HG02973 (cell line): ENCODE results near the gene MISP3.
"Not testable (repeated sequence)": the region's sequence is repeated elsewhere in the genome, so short reads cannot be mapped to it uniquely, and the experiment has no call there.

Experiments
- ATAC-seq: cut with Tn5 transposase; IDR thresholded peaks from one replicate; pipeline ENCODE4 v1.9.1; 2021; ENCODE audit warnings: moderate library complexity; ENCODE audit not compliant: unreplicated experiment

Gene MISP3

GRCh38 chr19:14072535-14073260 lies at the start of gene MISP3:
Gene MISP3 (plus strand): TSS chr19:14072786. CDS start chr19:14073310, 524 bp downstream.
- ATAC-seq = no peak

- no peak for ATAC-seq
These were observed 49.0 kb upstream of the MISP3 start for GRCh38 chr19:14023404-14024235.

- not testable (repeated sequence) for ATAC-seq
These were observed 45.9 kb upstream of the MISP3 start for GRCh38 chr19:14026652-14027192.

GRCh38 chr19:14027856-14028450 lies 44.6 kb upstream of the MISP3 start, which contains the start of gene RLN3:
Gene RLN3 (plus strand): TSS chr19:14028148. CDS start chr19:14028205, 57 bp downstream.
- no peak for ATAC-seq

GRCh38 chr19:14028901-14029300 lies 43.7 kb upstream of the MISP3 start:
- no peak for ATAC-seq

- no peak for ATAC-seq
These were observed 41.4 kb upstream of the MISP3 start for GRCh38 chr19:14030997-14031718.

- ATAC-seq = peak; percentile 54
These were observed 40.7 kb upstream of the MISP3 start, which contains the start of gene IL27RA for GRCh38 chr19:14031719-14032480. Gene IL27RA (plus strand): TSS chr19:14031762. CDS start chr19:14031873, 111 bp downstream.

- ATAC-seq = no peak
These were observed 38.6 kb upstream of the MISP3 start for GRCh38 chr19:14033946-14034345.

- not testable (repeated sequence) for ATAC-seq
These were observed 37.4 kb upstream of the MISP3 start for GRCh38 chr19:14035159-14035558.

GRCh38 chr19:14035706-14036105 lies 36.9 kb upstream of the MISP3 start:
- no peak for ATAC-seq

- ATAC-seq = no peak
These were observed 33.4 kb upstream of the MISP3 start for GRCh38 chr19:14039181-14039580.

GRCh38 chr19:14042659-14043608 lies 29.7 kb upstream of the MISP3 start:
- not testable (repeated sequence) for ATAC-seq

GRCh38 chr19:14047866-14048265 lies 24.7 kb upstream of the MISP3 start:
- ATAC-seq = not testable (repeated sequence)

GRCh38 chr19:14048443-14049153 lies 24.0 kb upstream of the MISP3 start:
- no peak for ATAC-seq

GRCh38 chr19:14050512-14050911 lies 22.1 kb upstream of the MISP3 start:
- ATAC-seq = no peak

- ATAC-seq = not testable (repeated sequence)
These were observed 21.6 kb upstream of the MISP3 start for GRCh38 chr19:14050961-14051360.

- no peak for ATAC-seq
These were observed 20.6 kb upstream of the MISP3 start for GRCh38 chr19:14051980-14052379.

- ATAC-seq = no peak
These were observed 20.1 kb upstream of the MISP3 start for GRCh38 chr19:14052470-14052869.
